ENCODE measurements around the gene FGF22. TPM values are rescaled to one million over a fixed set of nuclear protein-coding genes. Genes with fewer than 3 reads are reported as not detected.
A peak's percentile ranks its signal among the peaks of the same experiment; 100 is the strongest.

The FGF22 gene
- total and polyA plus RNA-seq, 2 of the 8 experiments (the other 6 are each of a cell fraction or from before 2014, with no cell fraction given): 0.44 to 1.7 TPM

GRCh38 chr19:680287-681028, 40.8 kb downstream of the FGF22 start:
- H3K23me2 ChIP-seq (ENCODE audit: low read depth, low read length): peaks cover 6% of the 10 kb centered on the region; the same call in 1 of the 2 replicates
- no peak overlapping the region for H2BK20ac ChIP-seq (ENCODE audit: low read length)
- H3K79me1 ChIP-seq (ENCODE audit: low read depth, low read length): 0 out of 2 replicates have a peak, but pooled peaks cover 3% of the 10 kb centered on the region
- H3K9ac ChIP-seq (replicated peaks in 1 of 4; ENCODE audit: extremely low read depth in 1 of 4, low read depth in 3 of 4, low read length in 3 of 4): peak overlapping the region; percentile 46 to 90 (median 60); a peak in 6 of 7 replicates
- H4K8ac ChIP-seq (ENCODE audit: extremely low read depth, insufficient read depth, low read length): peak overlapping the region; percentile 78
- peak overlapping the region; percentile 62 for H3K56ac ChIP-seq (replicated peaks; ENCODE audit: insufficient read length, low read depth, low read length)
- peak overlapping the region; percentile 90; the same call in 1 of the 2 replicates for H2AFZ ChIP-seq (ENCODE audit: low read length)
- ChIA-PET POLR2A (ENCODE audit: partially characterized antibody) (interaction anchor here (0.6 to 2.4 kb wide), 10 partner anchors 10 to 121 kb away, joined by 3 to 11 read pairs (median 4); partner anchors contain the start of genes BSG, PALM and PRSS57), CTCF (ENCODE audit: partially characterized antibody) (interaction anchor here (0.8 to 1.8 kb wide), 6 partner anchors 23 to 54 kb away, joined by 4 to 5 read pairs (median 4); no protein-coding TSS in a partner anchor)
- peak overlapping the region; percentile 97 for H2BK5ac ChIP-seq (ENCODE audit: low read depth, low read length)
- peaks cover 0 to 16% (median 10%) of the 10 kb centered on the region in 4 experiments; a peak in 5 of 7 replicates for H3K27me3 ChIP-seq (replicated peaks in 1 of 4; ENCODE audit: control insufficient read depth in 3 of 4, extremely low read depth in 1 of 4, insufficient read depth in 3 of 4, low read length in 3 of 4)
- H3K14ac ChIP-seq (ENCODE audit: insufficient read length): no peak overlapping the region
- no peaks in the 10 kb centered on the region for H3K36me3 ChIP-seq (ENCODE audit: control insufficient read depth in 2 of 4, insufficient read depth in 4 of 4, low read length in 3 of 4)
- no peak overlapping the region for H3K4ac ChIP-seq (replicated peaks; ENCODE audit: insufficient read length, low read depth, low read length)
- WGBS, 2 experiments (ENCODE audit: extremely low coverage in 1 of 2, insufficient coverage in 1 of 2, insufficient read length in 1 of 2, insufficient replicate concordance in 2 of 2, low coverage in 1 of 2, low lambda C conversion rate in 2 of 2, missing lambda C conversion rate in 1 of 2): 0% methylated on average over 20 of the region's 70 CpGs; no CpG with 5 or more reads in 1 of the 2 experiments
- no peaks in the 10 kb centered on the region for H3K9me3 ChIP-seq (ENCODE audit: insufficient read depth in 2 of 2, low read depth in 1 of 2, low read length in 1 of 2)
- H2BK15ac ChIP-seq (ENCODE audit: low read length): no peak overlapping the region
- H3K23ac ChIP-seq (ENCODE audit: insufficient read length): no peak overlapping the region
- peak overlapping the region; percentile 70 to 90 for H3K4me2 ChIP-seq (ENCODE audit: insufficient read depth in 1 of 2, low read depth in 2 of 2, low read length in 2 of 2)
- DNase-seq (ENCODE audit: low read depth in 1 of 2, low spot score in 2 of 2) (peak; percentile 99), FAIRE-seq (no peak)
- H3K4me3 ChIP-seq (ENCODE audit: extremely low read depth in 1 of 4, insufficient read depth in 2 of 4, low read depth in 3 of 4, low read length in 4 of 4): peak overlapping the region; percentile 61 to 97 (median 66)
- H2AK5ac ChIP-seq (ENCODE audit: low read depth, low read length): no peak overlapping the region
- H2BK12ac ChIP-seq (ENCODE audit: low read depth, low read length): peak overlapping the region; percentile 80; the same call in 1 of the 2 replicates
- H3K4me1 ChIP-seq (replicated peaks in 1 of 4; ENCODE audit: control insufficient read depth in 3 of 4, insufficient read depth in 4 of 4, low read length in 3 of 4): peaks cover 0 to 10% (median 1%) of the 10 kb centered on the region in 4 experiments; a peak in 4 of 7 replicates
- H2BK120ac ChIP-seq (replicated peaks; ENCODE audit: low read depth, low read length): peak overlapping the region; percentile 79
- peak overlapping the region; percentile 98 for H4K5ac ChIP-seq (ENCODE audit: insufficient read length, low read depth, low read length)
- peak overlapping the region; percentile 87 for H3K18ac ChIP-seq (ENCODE audit: extremely low read depth, low read length)
- no peaks in the 10 kb centered on the region for H3K79me2 ChIP-seq (ENCODE audit: control insufficient read depth in 1 of 2, insufficient read depth in 2 of 2, low read length in 2 of 2)
- H3K27ac ChIP-seq (ENCODE audit: low read depth, low read length): peak overlapping the region; percentile 91
- H4K91ac ChIP-seq (replicated peaks; ENCODE audit: insufficient read length, low read length): peak overlapping the region; percentile 54
- H4K20me1 ChIP-seq (replicated peaks in 1 of 2; ENCODE audit: control insufficient read depth in 1 of 2, insufficient read depth in 2 of 2, low read length in 2 of 2): peaks cover 0 to 7% of the 10 kb centered on the region in 2 experiments
- TF ChIP-seq JUND (IDR thresholded peaks at IDR 0.05; ENCODE audit: low read length) (peak; percentile 43; the same call in 1 of the 2 replicates), HDAC6 (IDR thresholded peaks at IDR 0.05; ENCODE audit: low read depth, low read length) (no peak), KDM4A (IDR thresholded peaks at IDR 0.05; ENCODE audit: low read depth, low read length, severe bottlenecking) (peak; percentile 92), CEBPB (IDR thresholded peaks at IDR 0.05; ENCODE audit: low read depth, low read length) (no peak), SIX5 (IDR thresholded peaks at IDR 0.05; ENCODE audit: low read depth, low read length) (no peak), PHF8 (conservative IDR thresholded peaks at IDR 0.05; ENCODE audit: low read depth, low read length) (peak; percentile 56), HDAC2 (IDR thresholded peaks at IDR 0.05; ENCODE audit: borderline replicate concordance in 1 of 2, low read depth in 2 of 2, low read length in 2 of 2) (no peak), SAP30 (IDR thresholded peaks at IDR 0.05; ENCODE audit: insufficient read depth, insufficient replicate concordance, low read length) (no peak), SIRT6 (IDR thresholded peaks at IDR 0.05; ENCODE audit: low read length) (no peak), USF2 (IDR thresholded peaks at IDR 0.05; ENCODE audit: low read length) (peak; percentile 55)
